Neural crest cell (in vitro differentiated cells): ENCODE data around the gene HYOU1. TPM values are rescaled to one million over a fixed set of nuclear protein-coding genes. Genes with fewer than 3 reads are reported as not detected.

Experiments
- DNase-seq: peaks from one replicate; pipeline ENCODE4 v3.0.0; 2021; ENCODE audit warnings: low read depth, mixed read lengths, low spot score
- H3K27ac Mint-ChIP-seq: one replicate; pipeline ENCODE4 v1.8.0; 2021; ENCODE audit warnings: mild to moderate bottlenecking, mixed read lengths; ENCODE audit not compliant: unreplicated experiment
- H3K27me3 Mint-ChIP-seq: 2 replicates; pipeline ENCODE4 v1.8.0; 2021; ENCODE audit warnings: low read depth, mild to moderate bottlenecking, mixed read lengths
- H3K36me3 Mint-ChIP-seq: 2 replicates; pipeline ENCODE4 v1.8.0; 2021; ENCODE audit warnings: low read depth, mild to moderate bottlenecking, mixed read lengths
- H3K4me1 Mint-ChIP-seq: 2 replicates; pipeline ENCODE4 v1.8.0; 2021; ENCODE audit warnings: mixed read lengths
- H3K4me3 Mint-ChIP-seq: one replicate; pipeline ENCODE4 v1.8.0; 2021; ENCODE audit warnings: mild to moderate bottlenecking, mixed read lengths
- H3K9me3 Mint-ChIP-seq: 2 replicates; pipeline ENCODE4 v1.8.0; 2021; ENCODE audit warnings: mixed read lengths
- CTCF ChIP-seq: fragments of 200-600 bp; sonication (generic); conservative IDR thresholded peaks from 2 replicates; pipeline ENCODE4 v1.5.0; 2021; ENCODE audit warnings: antibody characterized with exemption, mild to moderate bottlenecking
- total RNA-seq: library from RNA; stranded (reverse); gene quantifications from 2 replicates; pipeline ENCODE4 v1.2.1, GENCODE V29; 2021

Gene HYOU1
- total RNA-seq, 1 donor from 2014 or later, result 204 TPM

- Mint-ChIP-seq H3K4me1 (peaks cover 47% of the 10 kb centered on the region), H3K36me3 (peaks cover 12% of the 10 kb centered on the region), H3K4me3 (peak overlapping the region; percentile 82), H3K27me3 (peaks cover 5% of the 10 kb centered on the region), H3K9me3 (no peaks in the 10 kb centered on the region), H3K27ac (peak overlapping the region; percentile 27)
- DNase-seq, result no peak
- no peak for TF ChIP-seq CTCF
Observed at GRCh38 chr11:119087747-119088241, 30.8 kb upstream of the HYOU1 start.

GRCh38 chr11:119087123-119087522 lies 30.1 kb upstream of the HYOU1 start:
- TF ChIP-seq CTCF, result no peak
- Mint-ChIP-seq H3K27me3 (no peaks in the 10 kb centered on the region), H3K9me3 (no peaks in the 10 kb centered on the region), H3K27ac (no peak overlapping the region), H3K4me3 (peak overlapping the region; percentile 82), H3K36me3 (peaks cover 5% of the 10 kb centered on the region), H3K4me1 (peaks cover 42% of the 10 kb centered on the region)
- DNase-seq, result no peak

GRCh38 chr11:119085437-119085847 lies 28.4 kb upstream of the HYOU1 start:
- H3K27me3 Mint-ChIP-seq, result no peaks in the 10 kb centered on the region
- H3K4me3 Mint-ChIP-seq, result peak overlapping the region; percentile 100
- H3K4me1 Mint-ChIP-seq, result peaks cover 45% of the 10 kb centered on the region
- no peak for DNase-seq
- peak overlapping the region; percentile 96 for H3K27ac Mint-ChIP-seq
- H3K9me3 Mint-ChIP-seq, result no peaks in the 10 kb centered on the region
- peaks cover 2% of the 10 kb centered on the region for H3K36me3 Mint-ChIP-seq
- no peak for TF ChIP-seq CTCF

- DNase-seq, result peak; percentile 88
- H3K36me3 Mint-ChIP-seq, result peaks cover 3% of the 10 kb centered on the region
- peak within 1 kb of the TSS; percentile 96 for H3K27ac Mint-ChIP-seq
- TF ChIP-seq CTCF, result no peak
- H3K4me1 Mint-ChIP-seq, result peaks cover 39% of the 10 kb centered on the region
- no peaks in the 10 kb centered on the region for H3K9me3 Mint-ChIP-seq
- H3K4me3 Mint-ChIP-seq, result peak within 1 kb of the TSS; percentile 100
- no peaks in the 10 kb centered on the region for H3K27me3 Mint-ChIP-seq
Observed at GRCh38 chr11:119084663-119085436, 27.8 kb upstream of the HYOU1 start, which contains the start of gene HMBS. Gene HMBS, plus strand, starts transcription at chr11:119084881. Its CDS starts 153 bp downstream, at chr11:119085034.

GRCh38 chr11:119081682-119082260 lies 24.8 kb upstream of the HYOU1 start:
- H3K27me3 Mint-ChIP-seq, result no peaks in the 10 kb centered on the region
- H3K9me3 Mint-ChIP-seq, result no peaks in the 10 kb centered on the region
- H3K27ac Mint-ChIP-seq, result no peak overlapping the region
- no peak for TF ChIP-seq CTCF
- DNase-seq, result no peak
- H3K36me3 Mint-ChIP-seq, result peaks cover 5% of the 10 kb centered on the region
- peak overlapping the region; percentile 14 for H3K4me3 Mint-ChIP-seq
- H3K4me1 Mint-ChIP-seq, result peaks cover 34% of the 10 kb centered on the region
